ENCODE data around the gene NTN1. TPM values are rescaled to one million over a fixed set of nuclear protein-coding genes. Genes with fewer than 3 reads are reported as not detected.
A peak's percentile ranks its signal among the peaks of the same experiment; 100 is the strongest.

NTN1 gene
- total RNA-seq, 4 donors from 2014 or later: 3.3 to 19.2 (median 10.4) TPM

GRCh38 chr17:9139695-9140094 is 118.4 kb downstream of the NTN1 start:
- no peak overlapping the region for H3K4me3 ChIP-seq
- no peak for DNase-seq
- intact Hi-C loops (cut with DNase I; ENCODE audit: low total_unique reads): no loop called here
- TF ChIP-seq CTCF (IDR thresholded peaks at IDR 0.05) (no peak), POLR2A (IDR thresholded peaks at IDR 0.05) (no peak)
- no peaks in the 10 kb centered on the region for H3K9me3 ChIP-seq
- H3K4me1 ChIP-seq: no peaks in the 10 kb centered on the region
- no peaks in the 10 kb centered on the region for H3K36me3 ChIP-seq
- H3K27ac ChIP-seq: no peak overlapping the region
- no peaks in the 10 kb centered on the region for H3K27me3 ChIP-seq

- Histone ChIP-seq H3K9me3 (no peaks in the 10 kb centered on the region), H3K27me3 (no peaks in the 10 kb centered on the region), H3K36me3 (no peaks in the 10 kb centered on the region), H3K4me1 (no peaks in the 10 kb centered on the region), H3K27ac (no peak overlapping the region), H3K4me3 (no peak overlapping the region)
- no peak for TF ChIP-seq CTCF (IDR thresholded peaks at IDR 0.05)
- TF ChIP-seq POLR2A (IDR thresholded peaks at IDR 0.05): no peak
- DNase-seq: peak; percentile 40 to 74
- intact Hi-C loops (cut with DNase I; ENCODE audit: low total_unique reads): no loop called here
These were observed 119.5 kb downstream of the NTN1 start for GRCh38 chr17:9140550-9141424.

- Histone ChIP-seq H3K27me3 (no peaks in the 10 kb centered on the region), H3K9me3 (no peaks in the 10 kb centered on the region), H3K36me3 (no peaks in the 10 kb centered on the region), H3K4me3 (no peak overlapping the region), H3K4me1 (no peaks in the 10 kb centered on the region), H3K27ac (no peak overlapping the region)
- intact Hi-C loops (cut with DNase I; ENCODE audit: low total_unique reads): no loop called here
- TF ChIP-seq POLR2A (IDR thresholded peaks at IDR 0.05) (no peak), CTCF (IDR thresholded peaks at IDR 0.05) (no peak)
- no peak for DNase-seq
These were observed 120.1 kb downstream of the NTN1 start for GRCh38 chr17:9141425-9141753.

- TF ChIP-seq POLR2A (IDR thresholded peaks at IDR 0.05) (no peak), CTCF (IDR thresholded peaks at IDR 0.05) (no peak)
These were observed 121.6 kb downstream of the NTN1 start for GRCh38 chr17:9142772-9143494.

More at GRCh38 chr17:9142772-9143494, 121.6 kb downstream of the NTN1 start:
- Histone ChIP-seq H3K27me3 (no peaks in the 10 kb centered on the region), H3K4me1 (no peaks in the 10 kb centered on the region), H3K36me3 (no peaks in the 10 kb centered on the region), H3K9me3 (no peaks in the 10 kb centered on the region), H3K4me3 (no peak overlapping the region), H3K27ac (no peak overlapping the region)
- intact Hi-C loops (cut with DNase I; ENCODE audit: low total_unique reads): no loop called here
- no peak for DNase-seq

Measured in uterus (tissue), 4 donors.